H1 (cell line): Measurements from ENCODE around the gene PTPA. TPM values are rescaled to one million over a fixed set of nuclear protein-coding genes. Genes with fewer than 3 reads are reported as not detected.

Source experiments
- polyA plus RNA-seq, 7 experiments: library from polyadenylated mRNA; depleted of rRNA in 3 of 7; stranded (reverse) in 5 of 7; unstranded in 2 of 7; fragments of >200 nt in 5 of 7; fragments of 200-250 nt in 2 of 7; gene quantifications; 1 replicate in 5 of 7; 2 replicates in 1 of 7; 4 replicates in 1 of 7; pipeline versions ENCODE4 v1.2.1 to v1.2.3, GENCODE V29; 2011 to 2013; ENCODE audit warnings: missing spikeins in 2 of 7, mixed read lengths in 2 of 7
- total RNA-seq: library from RNA; stranded (reverse); fragmentation: NEBNext Ultra II Directional; extraction: Animal tissue kit (Norgen Biotek cat#: 25700); gene quantifications from 2 replicates; pipeline ENCODE4 v1.2.1, GENCODE V29; 2021
- TF ChIP-seq, protein P1 (sequence below): IDR thresholded peaks from 2 replicates; pipeline ENCODE4 v1.6.1; 2012; ENCODE audit warnings: inconsistent platforms

The PTPA gene
- total and polyA plus RNA-seq, 2 of the 8 experiments (the other 6 are each of a cell fraction or from before 2014, with no cell fraction given): 114 to 145 TPM

DNA sequence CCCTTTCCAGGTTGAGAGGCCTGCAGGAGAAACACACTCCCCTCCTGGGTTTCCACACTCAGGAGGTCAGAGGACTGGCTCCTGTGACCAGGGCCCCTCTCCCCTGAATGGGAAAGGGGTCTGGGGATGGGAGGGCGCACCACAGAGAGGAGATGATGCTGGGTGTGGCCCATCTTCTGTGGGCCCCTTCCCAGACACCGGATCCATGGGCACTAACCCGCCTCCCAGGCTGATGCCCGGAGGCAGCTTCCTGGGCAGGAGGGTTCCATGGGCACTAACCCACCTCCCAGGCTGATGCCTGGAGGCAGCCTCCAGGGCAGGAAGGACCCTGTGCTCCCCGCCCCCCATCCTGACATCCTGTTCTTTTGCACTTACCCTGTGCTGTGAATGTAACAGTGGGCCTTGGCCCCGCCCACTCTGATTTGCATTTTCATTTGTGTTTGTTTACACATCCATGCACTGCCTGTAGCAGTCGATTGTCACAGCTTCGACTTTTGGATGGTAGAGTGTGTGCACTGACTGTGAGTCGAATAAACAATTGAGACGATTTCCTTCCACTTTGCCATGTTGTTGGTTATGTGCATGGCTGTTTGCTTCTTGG, 39.6 kb upstream of the PTPA start (continued):
- TF ChIP-seq, protein P1, sequence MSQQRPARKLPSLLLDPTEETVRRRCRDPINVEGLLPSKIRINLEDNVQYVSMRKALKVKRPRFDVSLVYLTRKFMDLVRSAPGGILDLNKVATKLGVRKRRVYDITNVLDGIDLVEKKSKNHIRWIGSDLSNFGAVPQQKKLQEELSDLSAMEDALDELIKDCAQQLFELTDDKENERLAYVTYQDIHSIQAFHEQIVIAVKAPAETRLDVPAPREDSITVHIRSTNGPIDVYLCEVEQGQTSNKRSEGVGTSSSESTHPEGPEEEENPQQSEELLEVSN: no peak
